ENCODE results near the gene DCP1B. TPM values are rescaled to one million over a fixed set of nuclear protein-coding genes. Genes with fewer than 3 reads are reported as not detected.

The DCP1B gene
- total and polyA plus RNA-seq, 2 donors from 2014 or later = 11.3 to 15.0 TPM

DNA sequence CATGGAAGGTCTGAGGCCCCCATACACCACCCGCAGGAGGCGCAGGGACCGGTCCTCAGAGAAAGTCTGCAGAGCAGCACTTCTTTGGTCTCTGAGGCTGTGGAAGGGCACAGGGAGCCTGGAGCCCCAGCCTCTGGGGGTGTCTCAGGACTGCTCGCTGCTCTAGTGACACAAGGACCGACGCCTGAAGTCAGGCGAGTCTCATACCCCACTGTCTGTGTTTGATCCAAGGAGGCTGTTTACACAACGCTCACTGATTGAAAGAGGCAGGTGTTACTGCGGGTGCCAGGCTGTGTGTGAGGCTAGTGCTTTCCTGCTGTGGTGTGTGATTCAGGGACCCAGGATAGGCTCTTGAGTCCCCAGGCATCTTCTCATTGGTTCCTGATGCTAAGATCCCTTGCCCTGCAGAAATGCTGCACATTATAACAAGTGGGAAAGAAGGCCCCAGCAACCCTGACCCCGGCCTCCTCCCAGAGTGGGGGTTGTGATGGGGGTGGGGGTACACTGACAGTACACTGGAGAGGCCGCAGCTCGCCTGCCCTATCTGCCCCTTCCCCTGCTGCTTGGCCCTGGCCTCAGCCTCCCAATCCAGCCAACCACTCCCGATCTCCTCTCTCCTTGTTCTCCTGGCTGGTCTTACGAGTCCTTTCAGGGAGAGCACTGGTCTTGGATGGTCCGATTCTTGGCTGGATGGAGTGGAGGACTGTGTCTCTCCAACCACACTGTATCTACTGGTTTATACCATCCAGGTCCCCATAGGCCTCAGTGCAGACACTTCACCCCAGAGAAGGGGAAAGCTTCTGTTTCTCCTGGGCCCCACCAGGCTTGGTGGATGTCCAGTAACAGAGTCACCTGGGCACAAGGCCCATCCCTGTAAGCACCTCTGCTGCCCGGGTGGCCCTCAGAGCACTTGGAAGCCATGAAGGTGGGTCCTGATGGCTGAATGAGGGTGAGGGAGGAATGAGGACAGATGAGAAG, 92.4 kb downstream of the DCP1B start:
- Histone ChIP-seq H3K27ac (ENCODE audit: low read depth in 2 of 2, low read length in 2 of 2) (no peak overlapping the region), H3K9ac (ENCODE audit: low read length in 3 of 3) (no peak overlapping the region), H3K4me3 (ENCODE audit: low read length in 3 of 3) (no peak overlapping the region), H3K27me3 (ENCODE audit: control insufficient read depth, insufficient read depth, low read length) (no peaks in the 10 kb centered on the region), H3K9me3 (ENCODE audit: control insufficient read depth in 2 of 3, insufficient read depth in 1 of 3, low read length in 3 of 3) (no peaks in the 10 kb centered on the region), H3K36me3 (ENCODE audit: control insufficient read depth in 2 of 3, insufficient read depth in 3 of 3, low read length in 3 of 3) (no peaks in the 10 kb centered on the region), H3K4me1 (ENCODE audit: control insufficient read depth in 2 of 3, insufficient read depth in 2 of 3, low read depth in 1 of 3, low read length in 3 of 3) (no peaks in the 10 kb centered on the region)
- intact Hi-C loops (cut with DNase I) = no loop called here
- FAIRE-seq (no peak), DNase-seq (peak in 2 of 5 donors; percentile 4 to 21)
- TF ChIP-seq, protein P1, sequence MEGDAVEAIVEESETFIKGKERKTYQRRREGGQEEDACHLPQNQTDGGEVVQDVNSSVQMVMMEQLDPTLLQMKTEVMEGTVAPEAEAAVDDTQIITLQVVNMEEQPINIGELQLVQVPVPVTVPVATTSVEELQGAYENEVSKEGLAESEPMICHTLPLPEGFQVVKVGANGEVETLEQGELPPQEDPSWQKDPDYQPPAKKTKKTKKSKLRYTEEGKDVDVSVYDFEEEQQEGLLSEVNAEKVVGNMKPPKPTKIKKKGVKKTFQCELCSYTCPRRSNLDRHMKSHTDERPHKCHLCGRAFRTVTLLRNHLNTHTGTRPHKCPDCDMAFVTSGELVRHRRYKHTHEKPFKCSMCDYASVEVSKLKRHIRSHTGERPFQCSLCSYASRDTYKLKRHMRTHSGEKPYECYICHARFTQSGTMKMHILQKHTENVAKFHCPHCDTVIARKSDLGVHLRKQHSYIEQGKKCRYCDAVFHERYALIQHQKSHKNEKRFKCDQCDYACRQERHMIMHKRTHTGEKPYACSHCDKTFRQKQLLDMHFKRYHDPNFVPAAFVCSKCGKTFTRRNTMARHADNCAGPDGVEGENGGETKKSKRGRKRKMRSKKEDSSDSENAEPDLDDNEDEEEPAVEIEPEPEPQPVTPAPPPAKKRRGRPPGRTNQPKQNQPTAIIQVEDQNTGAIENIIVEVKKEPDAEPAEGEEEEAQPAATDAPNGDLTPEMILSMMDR (IDR thresholded peaks at IDR 0.05; ENCODE audit: borderline replicate concordance, extremely low read depth, insufficient read depth) = no peak

GRCh38 chr12:1910468-1910867, 93.8 kb downstream of the DCP1B start:
- no peak overlapping the region for H3K9ac ChIP-seq (ENCODE audit: low read length in 3 of 3)
- intact Hi-C loops (cut with DNase I) = no loop called here
- no peak overlapping the region for H3K4me3 ChIP-seq (ENCODE audit: low read length in 3 of 3)
- no peaks in the 10 kb centered on the region for H3K9me3 ChIP-seq (ENCODE audit: control insufficient read depth in 2 of 3, insufficient read depth in 1 of 3, low read length in 3 of 3)
- DNase-seq (no peak), FAIRE-seq (no peak)
- H3K4me1 ChIP-seq (ENCODE audit: control insufficient read depth in 2 of 3, insufficient read depth in 2 of 3, low read depth in 1 of 3, low read length in 3 of 3) = no peaks in the 10 kb centered on the region
- no peaks in the 10 kb centered on the region for H3K36me3 ChIP-seq (ENCODE audit: control insufficient read depth in 2 of 3, insufficient read depth in 3 of 3, low read length in 3 of 3)
- no peaks in the 10 kb centered on the region for H3K27me3 ChIP-seq (ENCODE audit: control insufficient read depth, insufficient read depth, low read length)
- TF ChIP-seq, protein P1 (IDR thresholded peaks at IDR 0.05; ENCODE audit: borderline replicate concordance, extremely low read depth, insufficient read depth) = no peak
- no peak overlapping the region for H3K27ac ChIP-seq (ENCODE audit: low read depth in 2 of 2, low read length in 2 of 2)

- intact Hi-C loops (cut with DNase I) = no loop called here
- TF ChIP-seq, protein P1 (IDR thresholded peaks at IDR 0.05; ENCODE audit: borderline replicate concordance, extremely low read depth, insufficient read depth) = no peak
- H3K4me1 ChIP-seq (ENCODE audit: control insufficient read depth in 2 of 3, insufficient read depth in 2 of 3, low read depth in 1 of 3, low read length in 3 of 3) = no peaks in the 10 kb centered on the region
- H3K4me3 ChIP-seq (ENCODE audit: low read length in 3 of 3) = no peak overlapping the region
- H3K9ac ChIP-seq (ENCODE audit: low read length in 3 of 3) = no peak overlapping the region
- no peak overlapping the region for H3K27ac ChIP-seq (ENCODE audit: low read depth in 2 of 2, low read length in 2 of 2)
- FAIRE-seq (no peak), DNase-seq (peak in 2 of 5 donors; percentile 4 to 28)
- no peaks in the 10 kb centered on the region for H3K36me3 ChIP-seq (ENCODE audit: control insufficient read depth in 2 of 3, insufficient read depth in 3 of 3, low read length in 3 of 3)
- H3K27me3 ChIP-seq (ENCODE audit: control insufficient read depth, insufficient read depth, low read length) = no peaks in the 10 kb centered on the region
- peaks cover 0 to 10% (median 0%) of the 10 kb centered on the region in 3 donors for H3K9me3 ChIP-seq (ENCODE audit: control insufficient read depth in 2 of 3, insufficient read depth in 1 of 3, low read length in 3 of 3)
These were observed 95.5 kb downstream of the DCP1B start for GRCh38 chr12:1908758-1909157.
